ENCODE measurements around the gene SLC4A8.

The SLC4A8 gene

DNA sequence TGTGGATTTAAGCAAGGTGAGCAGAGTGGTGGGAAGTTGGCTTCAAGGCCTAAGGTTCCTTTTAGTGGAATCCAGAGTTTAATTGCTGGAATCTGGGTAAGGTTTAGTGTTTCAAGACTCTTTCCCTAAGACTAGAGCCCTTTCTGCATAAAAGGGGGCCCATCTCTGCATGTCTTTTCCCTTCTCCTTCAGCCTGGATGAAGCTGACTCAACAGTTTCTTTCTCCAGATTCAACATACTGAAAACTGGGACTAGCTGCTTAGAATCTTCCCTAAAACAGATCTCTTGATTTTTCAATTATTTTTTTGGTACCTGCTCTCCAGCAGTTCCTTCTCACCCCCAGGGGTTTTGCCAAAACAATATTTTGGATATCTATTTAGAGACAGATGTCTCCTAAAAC, 34.0 kb downstream of the SLC4A8 start:
- DNase-seq (no peak), ATAC-seq (replicated peaks) (no peak)
- Mint-ChIP-seq H3K27ac (no peak overlapping the region), H3K36me3 (peaks cover 14 to 25% of the 10 kb centered on the region in 2 donors), H3K9me3 (no peaks in the 10 kb centered on the region), H3K27me3 (no peaks in the 10 kb centered on the region), H3K4me3 (no peak overlapping the region), H3K4me1 (no peaks in the 10 kb centered on the region)

DNA sequence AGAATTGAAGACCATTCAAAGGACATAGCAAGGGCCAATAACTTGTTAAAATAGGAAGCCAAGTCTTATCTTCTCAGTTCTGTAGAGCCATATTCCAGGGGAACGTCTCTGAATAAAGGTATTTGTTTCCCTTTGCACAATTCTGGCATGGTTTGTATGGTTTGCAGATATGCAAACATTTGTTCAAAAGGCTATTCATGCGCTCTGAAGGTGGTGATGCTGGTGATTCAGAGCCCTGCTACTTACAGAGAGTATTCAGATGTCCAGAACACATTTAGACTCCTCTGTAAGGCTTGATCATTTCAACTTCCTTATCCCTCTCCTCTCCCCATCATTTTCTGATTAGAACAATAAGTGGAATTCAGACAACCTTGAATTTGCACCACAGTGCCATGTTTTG, 35.9 kb downstream of the SLC4A8 start:
- H3K9me3 Mint-ChIP-seq = no peaks in the 10 kb centered on the region
- no peak for ATAC-seq (replicated peaks)
- DNase-seq = no peak
- H3K27me3 Mint-ChIP-seq = no peaks in the 10 kb centered on the region
- peaks cover 20 to 31% of the 10 kb centered on the region in 2 donors for H3K36me3 Mint-ChIP-seq
- H3K4me1 Mint-ChIP-seq = no peaks in the 10 kb centered on the region
- H3K27ac Mint-ChIP-seq = no peak overlapping the region
- H3K4me3 Mint-ChIP-seq = no peak overlapping the region

DNA sequence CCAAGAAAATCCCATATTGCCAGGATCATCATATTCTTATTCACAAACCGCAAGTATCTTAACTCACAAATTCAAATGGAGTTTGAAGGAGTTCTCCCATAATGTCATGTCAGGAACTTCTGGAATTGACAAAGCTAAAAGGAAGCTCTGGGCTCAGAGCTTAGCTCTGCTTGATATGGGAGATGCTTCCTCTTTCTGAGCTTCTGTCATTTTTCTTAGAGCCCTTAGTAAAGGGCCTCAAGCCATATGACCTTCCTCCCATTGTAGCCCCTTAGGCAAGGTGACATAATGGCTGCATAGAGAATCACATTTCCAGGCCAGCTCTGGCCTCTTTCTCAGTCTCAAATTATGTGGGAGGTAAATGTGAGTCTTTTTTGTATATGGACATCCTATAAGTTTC, 40.9 kb downstream of the SLC4A8 start:
- Mint-ChIP-seq H3K4me3 (no peak overlapping the region), H3K4me1 (no peaks in the 10 kb centered on the region), H3K36me3 (peaks cover 18 to 19% of the 10 kb centered on the region in 2 donors), H3K9me3 (no peaks in the 10 kb centered on the region), H3K27ac (no peak overlapping the region), H3K27me3 (no peaks in the 10 kb centered on the region)
- no peak for ATAC-seq (replicated peaks)
- no peak for DNase-seq

DNA sequence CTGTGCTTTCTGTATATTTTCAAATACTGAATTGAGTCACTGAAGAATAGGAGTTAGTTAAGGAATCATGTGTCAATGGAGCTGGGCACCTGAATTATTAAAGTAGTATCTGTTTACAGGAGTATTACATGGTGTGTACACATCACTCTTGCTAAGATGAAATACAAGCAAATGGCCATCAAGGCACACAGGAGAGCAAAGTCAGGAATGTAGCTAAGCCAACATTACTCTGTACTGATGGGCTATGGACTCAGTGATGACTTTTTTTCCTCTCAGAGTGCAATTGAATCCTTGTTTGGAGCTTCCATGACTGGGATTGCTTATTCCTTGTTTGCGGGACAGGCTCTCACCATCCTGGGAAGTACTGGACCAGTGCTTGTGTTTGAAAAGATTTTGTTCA, 45.5 kb downstream of the SLC4A8 start:
- Mint-ChIP-seq H3K36me3 (peaks cover 9 to 13% of the 10 kb centered on the region in 2 donors), H3K27ac (no peak overlapping the region), H3K4me1 (peaks cover 7 to 11% of the 10 kb centered on the region in 2 donors), H3K9me3 (no peaks in the 10 kb centered on the region), H3K4me3 (no peak overlapping the region), H3K27me3 (no peaks in the 10 kb centered on the region)
- DNase-seq (no peak), ATAC-seq (replicated peaks) (no peak)

GRCh38 chr12:51471111-51471864, 46.7 kb downstream of the SLC4A8 start:
- H3K4me1 Mint-ChIP-seq = peaks cover 7 to 11% of the 10 kb centered on the region in 2 donors
- DNase-seq = no peak
- H3K9me3 Mint-ChIP-seq = no peaks in the 10 kb centered on the region
- ATAC-seq (replicated peaks) = no peak
- H3K36me3 Mint-ChIP-seq = peaks cover 13 to 17% of the 10 kb centered on the region in 2 donors
- H3K27ac Mint-ChIP-seq = no peak overlapping the region
- H3K4me3 Mint-ChIP-seq = no peak overlapping the region
- H3K27me3 Mint-ChIP-seq = no peaks in the 10 kb centered on the region

DNA sequence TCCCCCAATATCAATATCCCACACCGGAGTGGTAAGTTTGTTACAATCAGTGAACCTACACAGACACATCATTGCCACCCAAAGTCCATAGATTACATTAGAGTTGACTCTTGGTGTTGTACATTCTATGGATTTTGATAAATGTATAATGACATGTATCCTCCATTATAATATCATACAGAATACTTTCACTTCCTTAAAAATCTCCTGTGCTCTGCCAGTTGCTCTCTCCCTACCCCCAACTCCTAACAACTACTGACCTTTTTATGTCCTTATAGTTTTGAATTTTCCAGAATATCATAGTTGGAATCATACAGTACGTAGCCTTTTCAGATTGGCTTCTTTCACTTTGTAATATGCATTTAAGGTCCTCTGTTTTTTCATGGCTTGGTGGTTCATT, 48.4 kb downstream of the SLC4A8 start:
- no peak overlapping the region for H3K27ac Mint-ChIP-seq

DNA sequence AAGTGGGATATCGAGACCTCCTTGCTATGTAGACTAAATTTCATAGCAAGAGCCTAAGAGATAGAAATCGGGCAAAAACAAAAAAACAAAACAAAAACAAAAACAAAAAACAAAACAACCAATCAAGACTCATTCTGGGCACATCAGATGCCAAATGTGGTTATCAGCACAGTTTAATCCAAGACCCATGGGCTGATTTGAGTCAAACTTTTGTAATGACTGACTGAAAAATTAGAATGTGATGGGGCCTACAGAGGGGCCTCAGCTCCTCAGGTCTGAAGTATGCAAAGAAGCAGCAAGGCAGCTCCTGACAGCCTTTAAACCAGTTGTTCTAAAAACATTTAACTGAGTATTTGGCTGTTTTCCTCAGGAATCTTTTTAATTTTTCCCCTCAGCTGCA, 49.3 kb downstream of the SLC4A8 start:
- no peaks in the 10 kb centered on the region for H3K9me3 Mint-ChIP-seq
- H3K27ac Mint-ChIP-seq = no peak overlapping the region
- H3K27me3 Mint-ChIP-seq = no peaks in the 10 kb centered on the region
- no peak overlapping the region for H3K4me3 Mint-ChIP-seq
- DNase-seq = no peak
- H3K36me3 Mint-ChIP-seq = peaks cover 12 to 18% of the 10 kb centered on the region in 2 donors
- ATAC-seq (replicated peaks) = no peak
- peaks cover 7 to 11% of the 10 kb centered on the region in 2 donors for H3K4me1 Mint-ChIP-seq

More for the DNA sequence above, 48.4 kb downstream of the SLC4A8 start:
- peaks cover 12 to 17% of the 10 kb centered on the region in 2 donors for H3K36me3 Mint-ChIP-seq
- H3K27me3 Mint-ChIP-seq = no peaks in the 10 kb centered on the region
- DNase-seq = no peak
- H3K9me3 Mint-ChIP-seq = no peaks in the 10 kb centered on the region
- H3K4me3 Mint-ChIP-seq = no peak overlapping the region
- peaks cover 7 to 11% of the 10 kb centered on the region in 2 donors for H3K4me1 Mint-ChIP-seq
- ATAC-seq (replicated peaks) = no peak

- H3K4me3 Mint-ChIP-seq = no peak overlapping the region
- no peak for ATAC-seq (replicated peaks)
- DNase-seq = no peak
- H3K27me3 Mint-ChIP-seq = no peaks in the 10 kb centered on the region
- H3K4me1 Mint-ChIP-seq = peaks cover 8 to 14% of the 10 kb centered on the region in 2 donors
- peaks cover 12 to 20% of the 10 kb centered on the region in 2 donors for H3K36me3 Mint-ChIP-seq
- H3K9me3 Mint-ChIP-seq = no peaks in the 10 kb centered on the region
- H3K27ac Mint-ChIP-seq = no peak overlapping the region
Observed at GRCh38 chr12:51475543-51475942, 50.9 kb downstream of the SLC4A8 start.

DNA sequence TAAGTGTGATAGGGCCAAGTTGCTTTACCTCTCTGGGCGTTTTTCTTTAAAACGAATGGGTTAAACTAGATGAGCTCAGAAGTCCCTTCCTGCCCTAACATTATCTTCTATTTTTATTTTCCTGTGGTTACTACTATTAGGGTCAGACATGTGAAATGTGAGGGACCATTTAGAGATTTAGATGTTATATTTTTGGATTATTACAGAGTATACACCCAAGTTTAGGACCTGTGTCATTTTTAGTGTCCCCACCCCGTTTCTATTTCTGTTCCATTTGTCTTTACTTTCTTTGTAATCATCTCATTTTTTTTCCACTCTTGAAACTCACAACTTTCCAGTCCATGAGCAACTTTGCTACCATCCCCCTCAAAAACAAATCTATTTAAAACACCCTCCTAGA, 56.3 kb downstream of the SLC4A8 start:
- DNase-seq (no peak), ATAC-seq (replicated peaks) (peak; percentile 49 to 85)
- peak overlapping the region in 1 of 2 donors; percentile 22 for H3K4me3 Mint-ChIP-seq
- peak overlapping the region; percentile 56 for H3K27ac Mint-ChIP-seq
- peaks cover 21 to 29% of the 10 kb centered on the region in 2 donors for H3K4me1 Mint-ChIP-seq
- peaks cover 6 to 15% of the 10 kb centered on the region in 2 donors for H3K36me3 Mint-ChIP-seq
- H3K9me3 Mint-ChIP-seq = no peaks in the 10 kb centered on the region
- H3K27me3 Mint-ChIP-seq = no peaks in the 10 kb centered on the region

DNA sequence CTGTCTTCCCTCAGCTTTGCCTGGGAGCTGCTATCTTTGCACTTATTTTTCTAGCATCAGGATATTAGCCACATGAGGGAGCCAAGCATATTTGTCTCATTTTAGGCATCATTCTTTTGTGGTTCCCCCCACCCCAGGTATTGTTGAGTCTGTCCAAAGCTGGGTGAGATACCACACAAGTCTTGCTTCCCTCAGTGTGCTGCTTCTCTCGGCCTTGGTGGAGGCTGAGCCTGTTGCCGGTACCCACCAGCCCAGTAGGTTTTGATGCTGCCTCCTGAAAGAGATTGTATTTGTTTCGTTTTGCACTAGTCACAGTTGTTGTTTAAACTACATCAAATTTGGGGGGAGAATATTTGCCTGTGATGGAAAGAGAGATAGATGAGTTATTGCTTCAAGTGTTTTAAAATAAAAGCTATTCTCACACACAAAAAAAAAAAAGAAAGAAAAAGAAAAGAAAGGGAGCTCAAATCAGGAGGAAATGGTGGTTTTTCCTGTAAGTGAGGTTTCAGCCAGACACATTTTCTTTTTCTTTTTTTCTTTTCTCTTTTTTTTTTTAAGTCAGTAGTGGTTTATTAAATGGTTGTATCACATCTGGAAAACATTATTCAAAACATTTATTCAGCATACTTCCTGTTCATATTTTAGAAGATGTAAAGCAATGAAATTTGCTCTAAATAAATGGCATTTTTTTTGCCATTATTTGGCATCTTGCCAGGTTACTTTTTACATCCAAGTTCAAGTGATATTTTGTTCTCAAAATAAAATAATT, 58.5 kb downstream of the SLC4A8 start:
- DNase-seq (no peak), ATAC-seq (replicated peaks) (peak; percentile 26 to 41)
- Mint-ChIP-seq H3K27ac (peak overlapping the region; percentile 47), H3K36me3 (peaks cover 3 to 11% of the 10 kb centered on the region in 2 donors), H3K27me3 (no peaks in the 10 kb centered on the region), H3K4me3 (peak overlapping the region; percentile 23 to 66), H3K4me1 (peaks cover 21 to 29% of the 10 kb centered on the region in 2 donors), H3K9me3 (no peaks in the 10 kb centered on the region)

GRCh38 chr12:51484119-51484518, 59.5 kb downstream of the SLC4A8 start:
- Mint-ChIP-seq H3K27me3 (no peaks in the 10 kb centered on the region), H3K4me3 (no peak overlapping the region), H3K4me1 (peaks cover 21 to 29% of the 10 kb centered on the region in 2 donors), H3K9me3 (no peaks in the 10 kb centered on the region), H3K36me3 (peaks cover 0 to 6% of the 10 kb centered on the region in 2 donors), H3K27ac (no peak overlapping the region)
- no peak for ATAC-seq (replicated peaks)
- no peak for DNase-seq

DNA sequence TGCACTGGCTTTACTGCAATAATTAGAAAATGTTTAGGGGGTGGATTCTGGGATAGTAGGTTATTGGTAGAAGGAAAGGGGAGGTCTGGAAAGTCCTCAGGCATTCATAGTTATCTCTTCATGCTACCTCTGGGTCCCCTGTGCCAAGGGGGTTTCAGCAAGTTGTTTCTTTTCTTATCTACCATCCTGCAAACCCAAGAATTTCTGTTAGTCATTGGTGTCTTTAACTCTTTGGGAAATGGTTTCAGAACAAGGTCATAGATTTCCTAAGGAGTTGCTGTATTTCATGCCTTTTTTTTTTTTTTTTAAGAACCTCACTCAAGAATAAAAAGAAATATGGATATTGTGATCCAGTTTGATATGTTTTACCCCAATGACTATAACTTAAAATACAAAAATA, 63.6 kb downstream of the SLC4A8 start:
- ATAC-seq (replicated peaks) (no peak), DNase-seq (no peak)
- H3K27ac Mint-ChIP-seq = no peak overlapping the region
- peaks cover 5 to 6% of the 10 kb centered on the region in 2 donors for H3K4me1 Mint-ChIP-seq
- H3K27me3 Mint-ChIP-seq = no peaks in the 10 kb centered on the region
- no peaks in the 10 kb centered on the region for H3K9me3 Mint-ChIP-seq
- peaks cover 0 to 6% of the 10 kb centered on the region in 2 donors for H3K36me3 Mint-ChIP-seq
- no peak overlapping the region for H3K4me3 Mint-ChIP-seq

DNA sequence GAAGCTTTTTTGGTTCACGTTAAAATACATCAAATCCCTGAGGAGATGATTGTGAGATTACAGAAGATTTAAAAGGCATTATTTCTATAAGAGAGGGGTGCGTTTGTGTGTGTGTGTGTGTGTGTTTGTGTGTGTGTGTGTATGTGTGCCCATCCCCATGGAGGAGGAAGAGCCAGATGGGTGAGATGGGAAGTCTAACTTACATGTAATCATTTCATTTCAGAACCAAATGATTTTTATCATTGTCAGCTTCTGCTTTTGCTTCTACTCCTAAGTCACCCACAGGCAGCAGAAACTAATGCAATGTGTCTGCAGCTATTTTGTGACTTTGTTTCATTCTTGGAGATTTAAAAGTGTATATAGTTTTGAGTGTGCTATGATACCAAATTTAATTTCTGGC, 68.7 kb downstream of the SLC4A8 start:
- H3K9me3 Mint-ChIP-seq = no peaks in the 10 kb centered on the region
- H3K4me3 Mint-ChIP-seq = no peak overlapping the region
- no peak for DNase-seq
- H3K27me3 Mint-ChIP-seq = no peaks in the 10 kb centered on the region
- ATAC-seq (replicated peaks) = no peak
- no peak overlapping the region for H3K27ac Mint-ChIP-seq
- no peaks in the 10 kb centered on the region for H3K4me1 Mint-ChIP-seq
- peaks cover 3 to 7% of the 10 kb centered on the region in 2 donors for H3K36me3 Mint-ChIP-seq

DNA sequence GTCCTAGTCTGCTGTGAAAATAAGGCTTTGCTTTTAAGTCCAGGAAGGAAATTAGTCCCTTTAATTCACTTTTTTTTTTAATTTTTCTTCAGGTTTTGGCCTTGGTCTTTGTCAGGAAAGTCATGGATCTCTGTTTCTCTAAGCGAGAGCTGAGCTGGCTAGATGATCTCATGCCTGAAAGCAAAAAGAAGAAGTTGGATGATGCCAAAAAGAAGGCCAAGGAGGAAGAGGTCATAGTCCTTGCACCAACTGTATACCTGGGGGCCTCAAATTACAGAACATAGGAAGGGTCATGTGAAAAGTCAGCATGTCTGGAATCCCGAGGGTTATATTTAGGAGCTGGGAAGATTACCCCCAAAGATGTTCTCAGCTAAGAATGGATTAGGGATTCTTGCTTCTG, 72.3 kb downstream of the SLC4A8 start:
- H3K27ac Mint-ChIP-seq = no peak overlapping the region
- peak in 1 of 2 donors; percentile 59 for ATAC-seq (replicated peaks)
- no peaks in the 10 kb centered on the region for H3K9me3 Mint-ChIP-seq
- H3K4me3 Mint-ChIP-seq = no peak overlapping the region
- no peaks in the 10 kb centered on the region for H3K27me3 Mint-ChIP-seq
- H3K36me3 Mint-ChIP-seq = peaks cover 5 to 11% of the 10 kb centered on the region in 2 donors
- DNase-seq = no peak
- H3K4me1 Mint-ChIP-seq = peaks cover 2 to 3% of the 10 kb centered on the region in 2 donors

- Mint-ChIP-seq H3K4me1 (peaks cover 9 to 18% of the 10 kb centered on the region in 2 donors), H3K9me3 (no peaks in the 10 kb centered on the region), H3K4me3 (no peak overlapping the region), H3K27me3 (no peaks in the 10 kb centered on the region), H3K36me3 (peaks cover 13 to 15% of the 10 kb centered on the region in 2 donors), H3K27ac (no peak overlapping the region)
- ATAC-seq (replicated peaks) (peak in 1 of 2 donors; percentile 36), DNase-seq (no peak)
Observed at GRCh38 chr12:51504851-51505250, 80.2 kb downstream of the SLC4A8 start.

All from stimulated activated naive B cell treated with anti-CD40 and anti-IgM and Interleukin-4, amounts not matched to agents 10 μg/mL and 1 μg/mL and 100 μg/mL, for 72 hours (primary cell).